Cardiac fibroblast (primary cell): ENCODE measurements around the gene ZFAND3.

Experiments
- DNase-seq, 2 donors: peaks; one replicate each; pipeline versions ENCODE4 v3.0.0 to v3.0.0-alpha.2; 2010; ENCODE audit warnings: low read depth in 2 of 2
- H3K4me3 ChIP-seq, 2 donors: replicated peaks in 1 of 2; 1 replicate in 1 of 2; 2 replicates in 1 of 2; pipeline ENCODE4 v1.5.1; 2011; ENCODE audit warnings: low read depth in 2 of 2, low read length in 2 of 2, mild to moderate bottlenecking in 2 of 2, moderate library complexity in 1 of 2
- TF ChIP-seq, protein P1 (sequence below): IDR thresholded peaks from one replicate; pipeline ENCODE4 v1.5.1; 2011; ENCODE audit warnings: low read depth, mild to moderate bottlenecking, low read length, inconsistent platforms

The ZFAND3 gene

DNA sequence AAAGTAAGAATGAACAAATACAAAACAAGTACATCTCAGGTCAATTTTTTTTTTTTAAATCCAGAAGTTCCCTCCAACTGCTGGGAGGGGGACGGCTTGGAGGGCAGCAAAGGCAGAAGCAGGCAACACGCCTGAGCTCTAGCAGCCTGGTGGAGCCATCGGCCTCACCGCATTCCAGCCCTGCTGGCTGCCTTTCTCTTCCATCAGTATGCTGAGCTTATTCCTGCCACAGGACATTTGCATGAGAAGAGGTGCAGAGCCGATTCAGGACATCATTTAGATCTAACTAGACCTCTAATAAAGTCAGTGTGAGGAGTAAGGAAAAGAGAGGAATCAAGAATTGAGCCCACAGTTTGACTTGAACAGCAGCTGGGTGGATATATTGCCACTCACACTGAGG is 318.8 kb downstream of the ZFAND3 start:
- TF ChIP-seq, protein P1, sequence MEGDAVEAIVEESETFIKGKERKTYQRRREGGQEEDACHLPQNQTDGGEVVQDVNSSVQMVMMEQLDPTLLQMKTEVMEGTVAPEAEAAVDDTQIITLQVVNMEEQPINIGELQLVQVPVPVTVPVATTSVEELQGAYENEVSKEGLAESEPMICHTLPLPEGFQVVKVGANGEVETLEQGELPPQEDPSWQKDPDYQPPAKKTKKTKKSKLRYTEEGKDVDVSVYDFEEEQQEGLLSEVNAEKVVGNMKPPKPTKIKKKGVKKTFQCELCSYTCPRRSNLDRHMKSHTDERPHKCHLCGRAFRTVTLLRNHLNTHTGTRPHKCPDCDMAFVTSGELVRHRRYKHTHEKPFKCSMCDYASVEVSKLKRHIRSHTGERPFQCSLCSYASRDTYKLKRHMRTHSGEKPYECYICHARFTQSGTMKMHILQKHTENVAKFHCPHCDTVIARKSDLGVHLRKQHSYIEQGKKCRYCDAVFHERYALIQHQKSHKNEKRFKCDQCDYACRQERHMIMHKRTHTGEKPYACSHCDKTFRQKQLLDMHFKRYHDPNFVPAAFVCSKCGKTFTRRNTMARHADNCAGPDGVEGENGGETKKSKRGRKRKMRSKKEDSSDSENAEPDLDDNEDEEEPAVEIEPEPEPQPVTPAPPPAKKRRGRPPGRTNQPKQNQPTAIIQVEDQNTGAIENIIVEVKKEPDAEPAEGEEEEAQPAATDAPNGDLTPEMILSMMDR: no peak
- no peak overlapping the region for H3K4me3 ChIP-seq
- no peak for DNase-seq

DNA sequence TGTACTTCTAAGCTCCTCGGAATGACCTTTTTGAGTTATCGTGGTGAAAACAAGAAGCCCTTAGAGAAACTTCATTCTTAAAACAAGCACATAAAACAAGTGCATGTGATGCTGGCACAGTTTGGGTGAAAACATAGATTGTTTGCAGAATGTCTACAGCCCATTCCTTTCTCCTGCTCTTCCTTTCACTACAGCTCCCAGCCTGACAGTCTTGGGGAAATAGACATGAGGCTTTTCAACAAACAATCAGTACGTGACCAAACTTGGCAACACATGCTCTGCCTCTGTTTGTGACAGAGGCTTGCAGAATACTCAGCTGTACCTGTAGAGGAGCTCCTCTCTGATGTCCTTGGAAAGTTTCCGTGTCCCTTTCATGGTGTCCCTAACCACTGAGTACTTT is 321.6 kb downstream of the ZFAND3 start:
- no peak overlapping the region for H3K4me3 ChIP-seq
- TF ChIP-seq, protein P1: no peak
- no peak for DNase-seq

DNA sequence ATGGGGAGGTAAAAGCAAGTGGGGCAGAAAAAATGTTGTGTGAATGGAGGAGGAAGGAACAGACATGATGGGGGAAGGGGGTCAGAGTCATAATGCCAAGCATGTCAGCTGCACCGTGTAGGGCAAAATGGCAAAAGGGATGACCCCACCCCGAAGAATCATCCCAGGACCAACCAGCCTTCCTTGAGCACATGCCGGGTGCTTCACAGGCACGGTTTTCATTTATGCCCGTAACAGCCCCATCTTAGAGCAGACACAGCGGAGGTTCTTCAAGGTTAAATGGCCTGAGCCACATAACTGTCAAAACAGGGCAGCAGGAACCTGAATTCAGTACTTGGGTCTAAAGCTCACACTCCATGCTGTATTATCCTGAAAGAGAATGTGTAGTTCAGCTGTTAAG is 322.2 kb downstream of the ZFAND3 start:
- TF ChIP-seq, protein P1: no peak
- no peak overlapping the region for H3K4me3 ChIP-seq
- DNase-seq: no peak

DNA sequence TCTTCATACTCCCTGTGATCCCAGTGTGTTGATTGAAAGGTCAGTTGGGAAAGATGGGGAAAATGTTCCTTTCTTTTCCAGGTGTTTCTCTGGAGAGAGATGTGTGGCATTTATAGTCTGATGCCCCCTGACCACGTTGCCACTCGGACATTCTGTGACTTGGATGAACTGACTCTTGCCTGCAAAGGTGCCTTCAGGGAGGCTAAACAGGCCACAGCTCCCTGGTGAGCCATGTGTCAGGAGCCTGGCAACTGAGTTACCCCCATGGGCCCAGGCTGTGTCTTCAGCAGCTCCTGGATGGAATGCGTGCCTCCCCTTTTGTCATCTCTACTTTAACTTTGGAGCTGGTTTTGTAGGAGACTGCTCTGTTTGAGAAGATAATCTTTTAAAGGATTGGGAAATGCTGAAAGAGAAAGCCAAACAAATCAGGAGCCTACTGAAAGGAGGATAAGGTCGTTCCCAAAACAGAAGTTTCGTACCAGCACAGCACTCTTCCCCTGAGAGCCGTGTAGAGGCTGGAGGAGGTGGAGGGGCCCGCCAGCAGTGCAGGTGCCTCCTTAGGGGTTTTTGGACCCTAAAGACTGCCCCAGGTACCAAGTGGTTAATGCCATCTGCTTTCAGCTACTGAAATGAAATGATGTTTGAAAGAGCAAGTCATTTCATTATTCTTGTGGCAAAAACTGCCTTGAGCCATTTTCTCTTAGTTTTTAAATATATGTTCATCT is 322.8 kb downstream of the ZFAND3 start:
- TF ChIP-seq, protein P1: no peak
- no peak overlapping the region for H3K4me3 ChIP-seq
- no peak for DNase-seq

DNA sequence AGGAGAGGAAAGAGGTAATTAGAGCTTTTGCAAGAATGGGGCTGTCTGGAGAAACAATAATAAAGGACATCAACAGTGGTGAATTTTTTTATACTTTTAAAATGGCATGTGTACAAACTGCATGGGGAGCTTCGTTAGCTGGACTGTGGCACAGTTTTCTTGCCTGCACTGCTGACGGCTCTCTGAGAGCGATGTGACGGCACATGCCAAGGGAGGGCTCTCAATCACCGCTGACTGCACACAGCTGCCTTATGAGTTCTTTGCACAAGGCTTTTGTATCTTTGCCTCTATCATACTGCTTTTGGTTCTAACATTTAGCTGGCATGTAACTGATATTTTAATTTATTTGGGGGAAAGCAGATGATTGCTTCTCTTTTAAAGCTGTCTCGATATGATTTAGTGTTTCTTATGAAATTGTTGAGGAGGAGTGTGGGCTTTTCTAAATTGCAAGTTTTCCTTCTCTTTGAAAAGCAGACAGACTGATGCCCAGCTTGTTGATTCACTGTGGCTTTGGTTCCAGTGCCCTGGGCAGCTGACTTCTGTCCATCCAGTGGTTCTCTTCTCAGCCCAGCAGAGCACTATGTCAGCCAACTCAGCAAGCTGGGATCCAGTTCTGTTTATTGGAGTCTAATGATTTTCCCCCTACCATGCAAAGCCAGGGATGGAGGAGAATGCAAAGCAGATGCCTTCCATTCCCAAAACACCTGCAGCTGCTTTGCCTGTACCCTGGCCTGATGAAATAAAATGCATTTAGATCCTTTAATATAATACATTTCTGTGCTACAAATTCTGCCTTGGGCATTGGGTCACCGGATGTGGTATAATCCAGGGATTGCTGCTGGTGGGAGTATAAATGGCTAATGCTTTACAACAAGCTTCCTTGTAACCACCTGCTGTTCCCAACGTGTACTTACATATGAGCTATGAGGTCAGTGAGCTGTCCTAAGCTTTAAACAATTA is 323.9 kb downstream of the ZFAND3 start:
- no peak overlapping the region for H3K4me3 ChIP-seq
- DNase-seq: no peak
- TF ChIP-seq, protein P1: no peak

DNA sequence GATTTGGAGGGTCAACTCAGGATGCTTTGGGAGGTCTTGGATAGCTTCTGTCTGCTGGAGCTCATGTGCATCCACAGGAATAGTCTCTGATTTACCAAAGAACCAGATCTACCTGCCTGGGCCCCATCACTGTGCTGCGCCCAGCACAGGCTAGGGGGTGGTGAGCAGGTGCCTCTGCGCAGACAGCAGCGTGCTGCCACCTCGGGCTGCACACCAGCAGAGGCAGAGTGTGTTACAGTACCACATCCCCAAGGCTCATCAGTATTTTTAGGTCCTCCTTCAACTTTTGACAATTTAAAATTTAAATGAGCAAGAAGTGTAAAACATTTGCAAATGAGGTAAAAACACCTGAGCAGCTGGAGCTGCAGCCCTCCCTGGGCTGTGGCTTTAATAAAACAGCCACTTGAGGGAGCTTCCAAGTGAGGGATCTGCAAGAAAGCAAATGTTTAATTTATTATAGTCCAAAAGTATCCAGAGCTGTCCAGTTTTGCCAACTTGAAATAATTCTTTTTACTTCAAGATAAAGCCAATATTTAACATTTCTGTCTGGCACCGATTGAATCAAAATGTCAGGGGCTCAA is 324.9 kb downstream of the ZFAND3 start:
- DNase-seq: no peak
- TF ChIP-seq, protein P1: no peak
- no peak overlapping the region for H3K4me3 ChIP-seq
